Nucleus accumbens (tissue), 56 donors: ENCODE data around the gene RNF223.
"Not testable (repeated sequence)": the region's sequence is repeated elsewhere in the genome, so short reads cannot be mapped to it uniquely, and the experiment has no call there.

ENCODE experiments used
- DNase-seq, 56 donors: peaks; one replicate each; lab custom pipeline; 2025; lab: John Stamatoyannopoulos, UW

The RNF223 gene

DNA sequence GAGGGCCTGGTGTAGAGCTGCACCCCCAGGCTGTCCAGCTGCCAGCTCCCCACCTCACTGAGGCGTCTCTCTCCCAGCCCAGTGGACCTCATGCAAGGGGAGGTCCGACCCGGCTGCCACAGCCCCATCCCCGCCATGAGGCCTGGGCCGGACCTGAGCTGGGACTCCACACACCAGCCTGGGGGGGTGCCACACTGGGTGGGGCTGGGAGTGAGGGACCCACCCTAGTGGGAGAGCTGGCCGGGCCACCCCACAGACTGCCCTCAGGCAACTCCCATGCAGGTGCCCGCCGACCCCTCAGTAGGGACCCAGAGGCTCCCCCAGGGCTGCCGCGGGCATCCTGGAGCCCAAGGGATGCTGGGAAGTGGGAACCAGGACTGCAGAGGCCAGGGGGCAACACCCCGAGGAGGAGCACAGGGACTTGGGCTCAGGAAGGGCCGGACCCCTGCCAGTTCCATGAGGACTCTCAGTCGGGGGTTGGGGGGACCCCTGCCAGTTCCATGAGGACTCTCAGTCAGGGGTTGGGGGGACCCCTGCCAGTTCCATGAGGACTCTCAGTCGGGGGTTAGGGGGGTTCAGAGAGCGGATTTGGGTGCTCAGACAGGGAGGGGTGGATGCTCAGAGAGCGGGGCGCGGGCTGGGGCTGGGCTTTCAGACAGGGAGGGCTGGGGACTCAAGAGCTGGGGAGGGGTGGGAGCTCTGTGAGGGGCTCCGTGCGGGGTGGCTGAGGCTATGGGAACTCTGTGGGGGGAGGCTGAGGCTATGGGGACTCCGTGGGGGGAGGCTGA, 1.2 kb upstream of the RNF223 start:
- DNase-seq: no peak

DNA sequence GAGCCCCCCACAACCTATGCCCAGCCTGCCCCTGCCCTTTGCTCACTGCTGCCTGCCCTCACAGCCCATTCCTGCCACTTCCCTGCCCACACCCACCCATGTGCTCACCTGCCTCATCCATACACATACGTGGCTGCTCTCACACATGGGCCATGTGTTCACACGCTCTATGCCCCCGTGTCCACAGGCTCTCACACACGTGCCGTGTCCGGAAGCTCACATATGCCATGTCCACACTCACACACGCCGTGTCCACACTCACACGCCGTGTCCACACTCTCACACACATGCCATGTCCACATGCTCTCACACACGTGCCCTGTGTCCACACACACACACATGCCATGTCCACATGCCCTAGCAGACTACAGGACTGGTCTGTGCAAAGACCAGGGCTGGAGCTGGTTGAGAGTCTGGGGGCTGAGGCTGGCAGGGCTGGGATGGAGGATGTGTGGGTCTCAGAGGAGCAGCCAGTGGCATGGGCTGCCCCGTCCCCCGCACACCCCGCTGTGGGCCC, 583 bp upstream of the RNF223 start:
- DNase-seq: no peak

DNA sequence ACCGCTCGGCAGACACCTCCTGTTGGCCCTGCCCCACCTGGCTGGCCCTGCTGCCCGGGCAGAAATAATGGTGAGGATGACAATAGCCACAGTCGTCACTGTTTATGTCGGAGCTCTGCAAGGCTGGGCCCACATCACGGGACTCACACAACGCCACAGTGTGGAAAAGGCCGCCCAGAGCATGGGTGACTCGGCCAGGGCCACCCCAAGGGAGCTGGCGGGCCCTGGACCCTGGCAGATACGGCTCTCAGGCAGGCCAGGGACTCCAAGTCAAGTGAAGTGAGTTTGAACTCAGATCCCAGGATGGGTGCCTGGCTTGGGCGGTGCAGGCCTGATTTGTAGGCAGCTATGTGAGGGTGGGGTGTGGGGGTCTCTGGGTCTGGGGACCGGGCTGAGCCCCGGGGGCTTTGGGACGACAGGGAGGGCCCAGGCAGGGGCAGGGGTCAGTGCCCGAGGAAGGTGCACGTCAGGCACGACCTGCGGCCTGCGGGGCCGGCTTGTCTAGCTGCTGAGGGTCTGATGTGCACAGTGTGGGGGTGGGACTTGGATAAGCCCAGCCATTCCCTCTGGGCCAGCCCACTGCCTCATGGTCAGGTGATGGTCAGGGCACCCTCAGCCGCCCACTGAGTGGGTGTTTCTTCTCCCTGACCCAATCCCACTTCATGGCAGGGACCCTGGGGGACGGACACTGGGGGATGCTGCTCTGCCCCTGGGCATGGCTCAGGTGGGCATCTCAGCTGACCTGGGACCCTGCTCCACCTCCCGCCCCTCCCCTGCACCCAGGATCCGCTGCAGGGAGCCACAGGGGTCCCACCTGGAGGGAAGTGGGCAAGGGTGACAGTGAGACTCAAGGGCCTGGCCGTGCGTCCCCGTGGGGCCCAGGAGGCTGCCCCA, 1.0 kb downstream of the RNF223 start:
- no peak for DNase-seq

DNA sequence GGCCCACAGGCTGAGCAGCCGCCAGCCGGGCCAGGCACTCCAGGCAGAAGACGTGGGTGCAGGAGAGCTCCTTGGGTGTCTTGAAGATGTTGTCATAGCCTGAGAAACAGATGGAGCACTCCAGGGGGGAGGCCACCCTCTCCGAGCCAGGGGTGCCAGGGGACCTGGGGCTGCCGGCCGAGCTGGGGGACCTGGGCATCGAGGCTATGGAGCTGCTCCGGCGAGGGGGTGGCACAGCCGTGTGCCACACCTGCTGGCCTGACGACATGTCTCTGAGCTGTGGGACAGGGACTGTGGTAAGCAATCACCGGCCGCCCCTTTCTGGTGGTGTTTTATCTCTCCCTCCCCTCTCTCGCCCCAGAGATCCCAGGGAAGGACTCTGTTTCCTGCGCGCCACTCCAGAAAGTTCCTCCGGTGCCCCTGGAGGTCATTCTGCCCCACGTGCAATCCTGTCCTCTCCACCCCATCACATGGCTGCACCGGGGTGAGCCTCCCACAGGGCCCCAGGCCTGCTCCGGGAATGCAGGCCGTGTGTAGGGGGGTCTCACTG, 1.7 kb downstream of the RNF223 start:
- no peak for DNase-seq

DNA sequence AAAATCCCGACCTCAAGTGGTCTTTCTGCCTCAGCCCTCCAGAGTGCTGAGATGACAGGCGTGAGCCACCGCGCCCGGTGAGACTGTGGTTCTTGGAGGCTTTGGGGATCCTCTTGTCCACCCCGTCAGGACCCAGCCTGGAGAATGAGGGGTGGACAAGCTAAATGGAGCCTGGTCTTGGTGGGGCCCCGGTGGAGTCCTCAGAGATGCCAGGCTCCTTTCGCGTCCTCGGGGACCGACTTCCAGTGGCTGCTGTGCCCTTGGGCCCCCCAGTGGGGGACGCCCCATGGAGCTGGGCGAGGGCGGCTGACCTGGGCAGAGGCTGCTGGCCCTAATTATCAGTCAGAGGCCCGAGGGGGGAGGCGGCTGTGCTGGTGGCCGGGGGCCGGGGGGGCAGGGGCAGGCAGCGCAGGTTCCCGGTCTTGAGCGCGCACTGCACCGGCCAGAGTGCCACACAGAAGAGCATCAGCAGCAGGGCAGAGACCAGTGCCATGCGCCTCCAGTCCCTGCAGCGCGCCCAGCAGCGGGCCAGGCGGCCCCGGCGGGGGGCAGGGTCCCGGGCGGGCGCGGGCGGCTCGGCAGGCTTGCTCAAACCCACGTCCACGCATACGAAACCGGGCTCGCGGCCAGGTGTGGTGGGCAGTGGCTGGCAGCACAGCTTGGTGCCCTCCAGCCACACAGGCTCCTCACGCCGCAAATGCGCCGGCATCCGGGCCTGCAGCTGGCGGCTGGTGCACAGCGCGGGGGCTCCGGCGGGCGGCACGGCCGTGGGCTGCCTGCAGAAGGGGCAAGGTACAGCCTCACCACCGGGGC, 2.4 kb downstream of the RNF223 start:
- no peak for DNase-seq

DNA sequence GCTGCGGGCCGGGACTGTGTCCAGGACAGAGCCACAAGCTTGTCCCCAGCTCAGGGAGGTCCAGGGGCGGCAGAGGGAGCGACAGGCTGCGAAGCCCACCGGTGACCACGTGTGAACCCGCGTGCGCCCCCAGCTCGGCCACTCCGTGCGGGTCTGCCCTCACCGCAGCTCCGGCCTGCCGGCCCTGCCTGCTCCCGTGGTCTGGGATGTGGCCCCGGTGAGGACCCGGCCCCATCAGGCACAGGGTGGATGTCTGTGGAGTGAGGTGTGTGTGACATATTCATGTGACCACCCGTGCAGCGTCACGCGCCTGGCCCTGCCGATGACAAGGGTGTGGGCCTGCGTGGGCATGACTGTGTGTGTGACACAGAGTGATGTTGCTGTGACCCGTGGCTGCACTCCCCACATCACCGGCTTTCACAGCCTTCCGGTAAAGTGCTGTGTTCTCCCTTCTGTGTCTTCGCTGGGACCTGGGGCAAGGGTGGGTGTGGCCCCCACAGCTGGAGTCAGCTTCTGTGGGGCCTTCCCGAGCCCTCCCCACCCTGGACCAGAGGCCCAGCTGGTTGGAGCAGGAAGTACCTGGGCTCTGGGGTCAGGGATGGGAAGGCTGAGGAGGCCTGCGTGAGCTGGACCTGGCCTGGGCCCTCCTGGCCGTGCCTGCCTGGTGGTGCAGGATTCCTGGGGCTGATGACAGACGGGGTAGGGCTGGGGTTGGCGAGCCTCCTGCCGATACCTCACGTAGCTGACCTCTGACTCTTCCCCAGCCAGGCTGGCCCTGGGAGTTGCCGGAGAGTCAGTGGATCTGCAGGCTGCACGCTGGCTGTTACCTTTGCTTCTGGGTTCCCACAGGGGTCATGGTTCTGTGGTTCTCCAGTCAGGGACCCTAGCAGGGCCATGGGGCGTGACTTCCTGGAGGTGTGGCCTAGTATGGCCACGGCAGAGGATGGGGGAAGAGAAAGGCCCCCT, 4.1 kb downstream of the RNF223 start:
- DNase-seq: no peak

DNA sequence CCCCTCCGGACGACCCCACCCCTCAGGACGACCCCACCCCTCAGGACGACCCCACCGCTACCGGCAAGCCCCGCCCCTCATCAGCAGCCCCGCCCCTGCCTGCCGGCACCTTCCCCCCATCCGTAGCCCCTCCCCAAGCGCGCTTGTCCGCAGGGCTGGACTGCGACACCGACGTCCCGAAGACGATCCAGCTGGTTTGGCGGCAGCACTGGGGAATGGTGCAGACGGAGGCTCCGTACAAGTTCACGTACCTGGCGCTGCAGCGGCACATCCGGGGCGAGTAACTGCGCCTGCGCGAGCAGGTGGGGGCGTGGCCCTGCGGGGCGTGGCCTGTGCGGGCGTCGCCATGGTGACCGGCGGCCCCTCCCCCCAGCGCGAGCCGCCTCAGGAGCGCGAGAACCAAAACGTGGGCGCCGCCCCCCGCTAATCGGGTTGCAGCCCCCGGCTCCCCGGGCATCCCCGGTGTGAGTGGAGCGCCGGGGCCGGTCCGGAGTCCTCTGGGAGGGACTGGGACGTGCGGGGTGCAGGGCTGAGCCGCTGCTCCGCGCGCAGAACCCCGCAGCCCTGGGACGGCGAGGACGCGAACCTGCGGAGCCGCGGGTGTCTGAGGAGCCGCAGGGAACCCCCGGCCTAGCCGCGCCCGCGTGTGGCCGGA, 4.9 kb downstream of the RNF223 start:
- DNase-seq: peak in 46 of 56 donors; percentile 7 to 86 (median 48)

DNA sequence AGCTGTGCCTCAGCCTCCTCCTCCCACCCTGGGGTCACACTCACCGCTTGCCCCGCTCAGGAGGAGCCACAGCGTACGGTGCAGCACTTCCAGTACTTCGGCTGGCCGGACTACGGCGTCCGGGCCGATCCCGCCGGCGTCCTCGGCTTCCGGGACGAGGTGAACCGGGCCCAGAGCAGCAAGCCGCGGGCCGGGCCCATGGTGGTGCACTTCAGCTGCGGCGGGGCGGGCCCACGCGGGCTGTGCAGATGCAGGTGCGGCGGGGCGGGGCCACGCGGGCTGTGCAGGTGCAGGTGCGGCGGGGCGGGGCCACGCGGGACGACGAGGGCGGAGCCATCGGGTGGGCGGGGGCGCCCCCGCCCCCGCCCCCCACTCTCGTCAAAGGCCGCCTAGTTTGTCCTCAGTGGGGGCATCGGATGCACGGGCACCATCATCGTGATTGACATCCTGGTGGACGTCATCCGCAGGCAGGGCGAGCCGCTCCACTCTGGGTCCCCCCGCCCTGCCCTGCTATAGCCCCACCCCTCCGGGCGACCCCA, 5.5 kb downstream of the RNF223 start:
- DNase-seq: peak in 2 of 56 donors; percentile 23 to 69

DNA sequence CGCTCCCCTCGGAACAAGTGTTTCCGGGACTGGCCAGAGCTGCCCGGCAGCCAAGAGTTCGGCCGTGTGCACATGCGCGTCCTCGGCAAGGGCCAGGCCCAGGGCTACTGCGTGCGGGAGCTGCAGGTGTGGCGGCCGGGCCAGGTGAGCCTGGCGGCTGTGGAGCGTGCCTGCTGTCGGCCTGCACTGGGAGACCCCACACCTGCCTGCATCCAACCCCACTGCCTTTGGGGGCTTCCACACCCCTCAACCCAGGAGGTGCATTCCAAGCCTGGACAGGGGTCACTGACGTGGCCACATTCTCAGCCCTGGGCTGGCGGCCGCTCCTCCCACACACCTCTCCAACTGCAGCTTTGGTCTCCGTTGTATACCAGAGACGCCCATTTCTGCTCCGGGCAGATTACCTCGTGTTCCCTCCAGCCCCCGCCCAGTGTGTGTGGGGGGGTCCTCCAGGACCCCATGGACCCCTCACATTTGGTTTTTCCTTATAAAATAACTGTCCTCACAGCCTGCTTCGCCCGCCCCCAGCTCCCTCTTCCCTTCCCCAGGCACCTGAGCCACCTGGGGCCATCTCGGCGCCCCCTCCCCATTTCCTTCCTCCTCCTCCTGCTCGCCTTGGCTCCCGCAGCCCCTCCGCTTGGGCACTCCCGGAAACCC, 6.1 kb downstream of the RNF223 start:
- no peak for DNase-seq

DNA sequence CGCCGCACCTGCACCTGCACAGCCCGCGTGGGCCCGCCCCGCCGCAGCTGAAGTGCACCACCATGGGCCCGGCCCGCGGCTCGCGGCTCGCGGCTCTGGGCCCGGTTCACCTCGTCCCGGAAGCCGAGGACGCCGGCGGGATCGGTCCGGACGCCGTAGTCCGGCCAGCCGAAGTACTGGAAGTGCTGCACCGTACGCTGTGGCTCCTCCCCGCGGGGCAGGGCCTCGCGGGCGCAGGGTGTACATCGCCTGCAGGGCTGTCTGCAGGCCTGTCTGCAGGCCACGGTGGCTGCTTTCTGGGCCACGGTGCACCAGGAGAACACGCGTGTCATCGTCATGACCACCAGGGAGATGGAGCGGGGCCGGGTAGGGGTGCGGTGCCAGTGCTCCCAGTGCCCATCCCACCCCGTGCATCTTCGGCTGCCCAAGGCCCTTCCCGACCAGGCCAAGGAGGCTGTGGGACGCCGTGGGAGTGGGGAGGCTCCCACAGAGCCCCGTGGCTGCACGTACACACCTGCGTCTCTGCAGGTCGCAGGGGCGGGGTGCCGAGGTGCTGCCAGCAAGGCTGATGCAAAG, 6.7 kb downstream of the RNF223 start:
- no peak for DNase-seq

DNA sequence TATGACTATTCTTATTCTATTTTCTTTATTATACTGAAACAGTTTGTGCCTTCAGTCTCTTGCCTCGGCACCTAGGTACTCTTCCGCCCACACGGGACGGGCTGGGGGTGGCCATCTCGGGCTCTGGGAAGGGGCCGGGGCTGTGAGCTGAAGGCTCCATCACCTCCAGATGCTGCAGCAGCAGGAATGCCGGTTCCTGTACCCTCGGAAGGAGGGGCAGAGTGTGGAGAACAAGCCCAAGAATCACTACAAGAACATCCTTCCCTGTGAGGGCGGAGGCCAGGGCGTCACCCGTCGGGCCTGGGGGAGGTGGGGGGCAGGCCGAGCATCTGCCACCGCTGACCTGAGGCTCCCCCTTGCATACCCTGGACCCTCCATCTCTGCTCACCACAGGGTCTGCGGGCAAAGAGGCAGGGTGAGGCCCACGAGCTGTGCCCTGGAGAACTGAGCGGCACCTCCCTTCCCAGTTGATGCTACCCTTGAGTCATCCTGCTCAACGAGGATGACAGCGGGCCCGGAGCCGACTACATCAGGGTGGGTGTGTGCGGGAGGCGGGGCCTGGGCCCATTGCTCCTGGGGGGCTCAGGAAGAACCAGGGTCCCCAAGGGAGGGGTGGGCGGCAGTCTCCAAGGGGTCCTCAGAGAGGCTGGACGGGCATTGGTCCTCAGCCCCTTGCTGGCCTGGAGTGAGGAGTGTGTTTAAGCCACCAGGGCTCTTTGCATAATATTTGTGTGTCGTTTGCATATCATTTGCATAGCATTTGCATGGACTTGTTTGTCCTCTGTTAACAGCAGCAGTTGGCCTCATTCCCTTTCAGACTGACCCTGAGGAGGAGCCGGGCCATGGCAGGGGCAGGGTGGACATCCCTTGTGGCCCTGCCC, 7.5 kb downstream of the RNF223 start:
- DNase-seq: peak in 15 of 56 donors; percentile 15 to 66 (median 32)

DNA sequence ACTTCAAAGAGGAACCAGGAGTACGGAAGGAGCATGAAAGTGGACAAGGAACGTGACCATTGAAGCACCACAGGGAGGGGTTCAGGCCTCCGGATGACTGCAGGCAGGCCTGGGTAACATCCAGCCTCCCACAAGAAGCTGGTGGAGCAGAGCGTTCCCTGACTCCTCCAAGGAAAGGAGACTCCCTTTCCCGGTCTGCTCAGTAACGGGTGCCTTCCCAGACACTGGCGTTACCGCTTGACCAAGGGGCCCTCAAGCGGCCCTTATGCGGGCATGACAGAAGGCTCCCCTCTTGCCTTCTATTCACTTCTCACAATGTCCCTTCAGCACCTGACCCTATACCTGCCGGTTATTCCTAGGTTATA, 8.2 kb downstream of the RNF223 start:
- not testable (repeated sequence) for DNase-seq

DNA sequence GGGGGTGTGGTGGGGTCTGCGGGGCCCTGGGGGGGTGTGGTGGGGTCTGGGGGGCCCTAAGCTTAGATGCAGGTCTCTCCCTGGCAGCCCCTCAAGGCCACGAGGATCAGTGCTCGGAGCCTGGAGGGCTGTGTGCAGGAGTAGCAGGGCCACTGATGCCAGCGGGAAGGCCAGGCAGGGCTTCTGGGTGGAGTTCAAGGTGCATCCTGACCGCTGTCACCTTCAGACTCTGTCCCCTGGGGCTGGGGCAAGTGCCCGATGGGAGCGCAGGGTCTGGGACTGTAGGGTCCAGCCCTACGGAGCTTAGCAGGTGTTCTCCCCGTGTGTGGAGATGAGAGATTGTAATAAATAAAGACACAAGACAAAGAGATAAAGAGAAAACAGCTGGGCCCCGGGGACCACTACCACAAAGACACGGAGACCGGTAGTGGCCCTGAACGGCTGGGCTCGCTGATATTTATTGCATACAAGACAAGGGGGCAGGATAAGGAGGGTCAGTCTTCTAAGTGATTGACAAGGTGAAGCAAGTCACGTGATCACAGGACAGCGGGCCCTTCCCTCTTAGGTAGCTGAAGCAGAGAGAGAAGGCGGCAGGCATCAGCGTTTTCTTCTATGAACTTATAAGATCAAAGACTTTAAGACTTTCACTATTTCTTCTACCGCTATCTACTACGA, 8.7 kb downstream of the RNF223 start:
- no peak for DNase-seq

DNA sequence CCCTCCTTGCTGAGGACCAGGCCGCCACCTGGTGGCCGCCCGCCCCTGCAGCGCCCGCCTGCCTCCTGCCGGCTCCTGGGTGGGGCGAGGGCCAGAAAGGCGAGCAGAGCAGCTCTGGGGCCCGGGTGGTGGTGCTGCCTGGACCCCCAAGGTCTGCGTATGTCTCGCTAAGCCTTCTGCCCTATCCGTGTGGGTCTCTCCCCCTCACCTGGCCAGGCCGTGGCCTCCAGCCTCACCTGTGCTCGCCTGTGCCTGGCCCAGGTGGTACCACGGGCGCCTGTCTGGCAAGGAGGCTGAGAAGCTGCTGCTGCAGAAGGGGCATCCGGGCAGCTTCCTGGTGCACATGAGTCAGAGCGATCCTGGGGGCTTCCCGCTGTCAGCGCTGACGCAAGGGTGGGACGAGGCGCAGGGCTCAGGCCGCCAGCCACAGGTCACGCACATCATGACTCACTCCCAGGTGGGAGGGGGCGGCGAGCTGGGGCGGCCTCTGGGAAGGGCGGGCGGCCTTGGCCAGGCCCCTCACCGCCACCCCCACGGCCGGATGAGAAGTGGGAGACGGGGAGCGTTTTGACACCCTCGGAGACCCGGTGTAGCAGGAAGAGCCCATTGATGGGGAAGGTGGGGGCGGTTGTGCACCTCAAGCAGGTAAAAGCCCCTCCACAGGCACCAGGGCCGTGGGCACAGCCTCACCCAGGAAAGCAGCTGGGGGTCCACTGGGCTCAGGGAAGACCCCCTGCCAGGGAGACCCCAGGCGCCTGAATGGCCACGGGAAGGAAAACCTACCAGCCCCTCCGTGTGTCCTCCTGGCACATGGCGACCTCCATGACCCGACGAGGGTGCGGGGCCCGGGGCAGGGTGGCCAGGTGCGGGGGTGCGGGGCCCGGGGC, 9.9 kb downstream of the RNF223 start:
- DNase-seq: peak in 8 of 56 donors; percentile 6 to 48 (median 15)
